RKO (cell line): ENCODE data around the gene CTCFL.
"Not testable (repeated sequence)": the region's sequence is repeated elsewhere in the genome, so short reads cannot be mapped to it uniquely, and the experiment has no call there.

Experiments
- DNase-seq: peaks from one replicate; pipeline ENCODE4 v3.0.0-alpha.2; 2016; ENCODE audit warnings: low spot score

The CTCFL gene

DNA sequence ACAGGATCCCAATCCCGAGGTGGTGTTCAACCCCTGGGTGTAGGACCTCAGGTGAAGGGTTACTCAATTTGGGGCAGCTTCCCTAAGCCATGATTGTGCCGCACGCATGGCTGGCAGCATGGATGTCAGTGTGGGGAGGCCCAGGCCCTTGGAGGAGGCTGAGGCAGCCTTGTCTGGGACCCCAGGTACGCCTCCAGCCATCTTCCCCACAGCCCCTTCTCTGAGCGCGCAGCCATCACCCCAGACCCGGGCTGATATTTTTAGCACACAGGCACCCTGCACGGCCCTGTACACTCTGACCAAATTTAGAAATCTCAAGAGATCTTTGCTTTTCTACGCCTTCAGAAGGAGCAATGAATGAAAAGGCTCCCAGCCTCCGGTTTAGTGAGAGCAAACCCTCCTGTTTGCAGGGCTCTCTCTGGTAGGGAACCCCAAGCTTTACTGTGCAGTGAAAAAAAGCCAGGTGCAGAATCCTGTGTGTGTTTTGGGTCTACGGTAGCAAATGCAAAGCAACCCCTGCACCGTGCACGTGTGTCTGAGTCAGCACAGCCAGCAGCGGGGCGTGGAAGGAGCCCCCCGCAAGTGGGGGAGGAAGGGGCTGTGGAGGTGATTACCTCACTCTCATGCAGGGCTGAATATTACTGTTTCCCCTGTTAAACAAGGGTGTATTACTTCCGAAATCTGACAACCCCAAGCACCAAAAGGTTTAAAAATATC is 44.3 kb downstream of the CTCFL start:
- DNase-seq: no peak

DNA sequence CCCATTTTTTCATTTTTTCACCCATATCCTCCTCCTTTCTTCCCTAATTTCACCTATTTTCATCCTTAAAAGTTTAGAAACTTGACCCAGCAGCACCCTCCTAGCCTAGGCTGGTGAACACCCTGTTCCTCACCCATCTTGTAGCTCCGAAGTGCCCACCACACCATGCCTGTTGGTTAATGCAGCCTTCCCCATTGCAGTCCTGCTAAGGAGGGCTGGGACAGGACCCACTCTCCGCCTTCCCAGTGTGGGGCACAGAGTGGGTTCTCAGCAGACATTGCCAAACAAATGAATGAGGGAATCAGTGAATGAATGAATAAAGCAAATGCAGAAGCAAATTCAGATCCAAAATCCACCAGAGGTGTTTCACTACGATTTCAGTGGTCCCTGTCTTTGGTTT is 45.7 kb downstream of the CTCFL start:
- no peak for DNase-seq

DNA sequence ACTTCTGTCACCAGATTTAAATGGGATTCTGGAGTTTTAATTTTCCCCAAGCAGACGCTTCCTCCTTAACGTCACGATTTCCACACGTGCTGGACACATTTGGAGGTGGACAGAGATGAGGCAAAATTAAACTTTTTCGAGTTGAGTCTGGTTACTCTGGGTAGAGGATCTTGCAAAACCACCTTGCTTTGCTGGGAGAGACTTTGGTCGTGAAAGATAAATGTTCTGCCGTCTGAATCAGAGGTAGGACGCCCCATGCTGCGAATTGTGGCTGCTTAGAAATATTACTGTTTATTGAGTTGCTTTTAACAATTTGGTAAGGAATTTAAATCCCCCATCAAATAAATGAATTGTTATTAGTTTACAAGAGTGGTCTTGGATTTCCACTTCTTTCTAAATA is 46.8 kb downstream of the CTCFL start:
- no peak for DNase-seq

DNA sequence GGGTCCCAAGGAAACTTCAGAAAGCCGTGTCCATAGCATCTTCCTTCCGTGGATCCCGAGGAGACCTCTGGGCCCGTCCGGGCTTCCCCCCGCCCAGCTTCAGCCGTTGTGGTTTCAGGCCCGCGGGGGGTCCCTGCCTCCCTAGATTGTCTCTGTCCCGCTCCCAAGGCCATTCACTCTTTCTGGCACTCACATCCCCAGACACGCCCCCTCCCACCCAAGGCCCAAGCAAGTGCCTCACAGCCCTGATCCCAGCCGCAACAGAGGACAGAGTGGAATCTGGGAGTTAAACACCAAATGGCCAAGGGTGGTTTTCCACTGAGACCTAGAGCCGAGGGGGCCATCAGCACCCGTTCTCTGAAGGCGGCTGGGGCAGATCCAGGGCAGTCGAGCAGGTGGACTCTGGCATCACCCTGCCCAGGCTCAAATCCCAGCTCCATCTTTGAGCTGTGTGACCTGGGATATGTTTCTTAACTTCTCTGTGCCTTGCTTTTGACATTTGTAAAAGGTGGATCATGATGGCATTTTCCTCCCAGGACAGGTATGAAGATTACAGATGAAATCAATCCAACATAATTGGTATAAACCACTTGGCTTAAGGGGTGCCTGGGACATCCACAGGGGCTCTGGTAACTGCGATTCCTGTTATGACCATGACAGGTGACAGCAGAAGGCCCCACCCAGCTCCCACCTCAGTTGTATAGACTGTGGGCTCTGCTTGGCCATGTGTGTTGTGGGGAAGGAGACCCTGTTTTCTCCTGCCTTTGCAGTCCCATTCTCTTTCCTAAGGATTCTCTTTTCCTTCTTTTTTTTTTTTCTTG is 48.1 kb downstream of the CTCFL start:
- DNase-seq: no peak

DNA sequence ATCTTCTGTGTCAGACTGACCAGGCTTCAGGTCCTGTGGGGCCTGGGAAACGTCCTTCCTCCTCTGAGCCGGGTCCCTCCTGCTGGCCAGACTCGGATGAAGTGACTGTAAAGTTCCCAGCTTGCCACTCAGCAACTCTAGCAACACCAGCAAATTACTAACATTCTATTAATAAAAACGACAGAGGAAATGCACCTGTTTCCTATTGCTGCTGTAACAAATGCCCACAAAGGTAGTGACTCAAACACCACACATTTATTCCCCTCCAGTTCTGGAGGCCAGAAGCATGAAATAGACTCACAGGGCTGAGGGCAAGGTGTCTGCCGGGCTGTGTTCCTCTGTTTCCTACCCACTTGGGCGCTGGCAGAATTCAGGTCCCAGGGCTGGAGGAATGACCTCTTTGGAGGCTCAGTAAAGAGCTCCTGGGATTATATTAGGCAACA is 48.8 kb downstream of the CTCFL start:
- no peak for DNase-seq

DNA sequence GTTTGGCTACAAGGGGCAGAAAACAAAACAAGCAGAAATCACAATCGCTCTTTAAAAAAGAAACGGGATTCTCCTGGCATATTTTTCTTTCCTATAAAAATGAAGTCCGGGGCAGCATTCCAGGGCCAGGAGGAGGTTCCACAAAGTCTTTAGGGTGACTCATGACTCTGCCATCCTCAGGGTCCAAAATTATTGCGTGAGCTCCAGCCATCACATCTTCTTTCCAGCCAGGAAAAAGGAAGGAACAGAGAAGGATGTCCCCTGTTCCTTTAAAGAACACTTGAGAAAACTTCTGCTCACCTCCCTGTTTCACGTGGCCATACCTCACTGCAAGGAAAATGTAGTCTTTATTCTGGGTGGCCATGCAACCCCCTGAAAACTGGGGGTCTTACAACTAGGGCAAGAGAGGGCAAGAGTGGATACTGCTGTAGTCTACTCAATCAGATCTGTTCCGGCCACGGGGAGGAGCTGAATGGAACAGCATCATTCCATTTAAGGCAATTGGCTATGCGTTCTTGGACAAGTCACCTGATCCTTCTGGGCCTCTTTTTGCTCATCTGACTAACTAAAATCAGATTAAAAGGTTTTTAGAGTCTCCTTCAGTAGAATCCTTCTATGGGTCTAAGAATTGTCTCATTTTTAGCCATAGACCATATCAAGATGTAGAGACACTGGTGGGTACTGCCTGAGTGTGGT is 49.4 kb downstream of the CTCFL start:
- no peak for DNase-seq

DNA sequence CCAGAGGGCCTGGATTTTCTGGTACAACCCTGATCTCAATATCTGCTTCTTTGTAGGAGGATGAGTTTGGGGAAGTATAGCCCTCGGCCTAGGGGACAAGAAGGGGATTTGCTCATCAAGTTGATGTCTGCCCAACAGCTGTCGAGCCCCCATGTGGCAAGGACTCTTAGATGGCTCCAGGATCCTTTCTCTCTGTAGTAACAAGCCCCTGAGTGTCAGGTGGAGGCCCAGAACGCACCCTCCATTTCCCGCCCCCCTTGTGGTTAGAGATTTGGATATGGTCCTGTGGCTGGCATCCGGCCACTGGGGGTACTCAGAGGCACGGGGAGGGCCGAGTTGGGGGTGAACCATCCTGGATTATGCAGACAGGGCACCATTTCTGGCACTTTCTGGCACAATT is 50.1 kb downstream of the CTCFL start:
- no peak for DNase-seq

DNA sequence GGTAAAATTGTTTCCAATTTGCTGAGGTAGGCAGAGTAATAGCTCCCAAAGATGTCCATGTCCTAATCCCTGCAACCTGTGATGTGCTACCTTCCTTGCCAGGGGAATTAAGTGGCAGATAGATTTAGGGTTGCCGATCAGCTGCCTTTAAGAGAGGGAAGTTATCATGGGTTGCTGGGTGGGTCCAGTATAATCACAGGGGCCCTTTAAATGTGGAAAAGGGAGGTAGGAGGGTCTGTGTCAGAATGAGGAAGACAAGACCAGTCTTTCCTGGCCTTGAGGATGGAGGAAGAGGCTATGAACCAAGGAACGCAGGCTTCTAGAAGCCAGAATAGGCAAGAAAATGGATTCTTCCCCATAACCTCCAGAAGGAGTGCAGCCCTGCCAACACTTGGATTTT is 50.7 kb downstream of the CTCFL start:
- DNase-seq: no peak

DNA sequence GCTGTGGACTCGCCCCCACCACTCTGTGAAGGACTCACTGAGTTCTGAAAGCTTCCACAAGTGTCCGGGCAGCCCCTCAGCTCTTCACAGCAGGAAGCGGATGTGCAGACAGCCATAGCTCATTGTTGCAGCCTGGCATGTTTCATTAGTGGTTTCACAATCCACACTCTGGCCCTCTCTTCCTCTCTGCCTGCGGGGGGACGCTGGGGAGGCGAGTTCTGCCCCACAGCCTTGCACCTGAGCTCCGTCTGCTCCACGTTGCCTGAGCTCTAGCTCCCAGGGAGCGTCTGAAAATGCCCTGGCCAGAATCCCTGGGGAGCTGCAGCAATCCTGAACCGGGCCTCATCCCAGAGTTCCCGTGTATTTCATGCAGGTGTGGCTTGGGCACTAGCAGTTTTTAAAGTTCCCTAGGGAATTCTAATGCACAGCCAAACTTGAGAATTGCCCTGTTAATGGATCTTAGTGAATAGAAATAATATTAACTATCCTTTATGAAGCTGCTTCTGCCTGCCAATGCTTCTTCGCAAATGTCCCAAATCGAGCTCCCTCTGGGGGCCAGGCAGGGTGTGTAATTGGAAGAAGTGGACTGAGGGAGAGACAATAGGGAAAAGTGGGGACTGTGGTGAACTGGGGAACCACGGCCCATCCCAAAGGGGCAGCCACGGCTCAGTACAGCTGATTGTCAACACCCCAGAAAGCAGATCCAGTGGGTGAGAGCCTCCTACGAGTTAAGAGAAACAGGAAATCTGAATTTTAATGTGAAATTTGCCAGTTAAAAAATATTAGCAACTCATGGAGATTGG is 51.5 kb downstream of the CTCFL start:
- no peak for DNase-seq

DNA sequence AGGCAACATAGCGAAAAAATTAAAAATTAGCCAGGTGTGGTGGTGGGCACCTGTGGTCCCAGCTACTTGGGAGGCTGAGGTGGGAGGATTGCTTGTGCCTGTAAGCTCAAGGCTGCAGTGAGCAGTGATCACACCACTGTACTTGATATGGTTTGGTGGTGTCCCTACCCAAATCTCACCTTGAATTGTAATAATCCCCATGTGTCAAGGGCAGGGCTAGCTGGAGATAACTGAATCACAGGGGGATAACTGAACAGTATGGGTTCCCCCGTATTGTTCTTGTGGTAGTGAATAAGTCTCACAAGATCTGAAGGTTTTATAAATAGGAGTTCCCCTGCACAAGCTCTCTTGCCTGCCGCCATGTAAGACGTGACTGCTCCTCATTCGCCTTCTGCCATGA is 52.5 kb downstream of the CTCFL start:
- not testable (repeated sequence) for DNase-seq

DNA sequence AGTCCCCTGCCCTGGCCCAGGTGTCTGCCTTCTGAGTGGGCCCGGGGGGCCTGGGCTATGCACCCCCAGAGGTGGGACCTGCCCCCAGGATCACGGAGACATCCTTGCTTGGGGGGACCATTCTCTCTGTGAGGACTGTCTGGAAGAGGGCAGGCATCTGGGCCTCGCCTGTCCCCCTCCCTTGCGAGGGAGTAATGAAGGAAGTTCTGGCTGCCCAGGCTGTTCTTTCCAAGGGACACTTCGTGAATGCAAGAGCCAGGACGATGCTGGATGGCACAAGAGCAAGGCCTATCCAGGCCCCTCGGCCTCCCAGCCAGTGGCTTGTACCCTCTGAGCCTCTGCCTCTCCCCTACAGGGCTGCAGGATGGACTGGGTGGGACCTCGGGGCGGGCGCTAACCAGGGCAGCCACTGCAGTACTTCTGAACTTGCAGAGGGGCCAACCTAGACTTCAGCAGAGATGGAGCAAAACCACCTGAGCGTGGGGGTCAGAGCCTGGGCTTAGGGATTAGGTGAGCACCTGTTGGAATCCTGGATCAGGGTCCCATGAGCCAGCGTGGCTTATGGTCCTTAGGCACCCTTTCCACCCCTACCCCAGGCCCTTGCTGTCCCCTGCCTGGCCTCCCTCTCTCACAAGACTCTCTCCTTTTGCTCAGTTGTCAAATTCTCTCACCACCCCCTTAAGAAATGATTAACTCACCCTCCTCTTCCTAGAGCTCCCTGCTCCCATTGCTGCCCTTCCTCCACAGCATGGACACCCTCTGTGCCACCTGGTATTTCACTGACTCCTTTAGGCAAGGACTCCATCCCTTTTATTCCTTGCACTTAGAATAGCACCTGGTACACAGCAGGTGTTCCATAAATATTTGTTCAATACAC is 53.2 kb downstream of the CTCFL start:
- DNase-seq: no peak

DNA sequence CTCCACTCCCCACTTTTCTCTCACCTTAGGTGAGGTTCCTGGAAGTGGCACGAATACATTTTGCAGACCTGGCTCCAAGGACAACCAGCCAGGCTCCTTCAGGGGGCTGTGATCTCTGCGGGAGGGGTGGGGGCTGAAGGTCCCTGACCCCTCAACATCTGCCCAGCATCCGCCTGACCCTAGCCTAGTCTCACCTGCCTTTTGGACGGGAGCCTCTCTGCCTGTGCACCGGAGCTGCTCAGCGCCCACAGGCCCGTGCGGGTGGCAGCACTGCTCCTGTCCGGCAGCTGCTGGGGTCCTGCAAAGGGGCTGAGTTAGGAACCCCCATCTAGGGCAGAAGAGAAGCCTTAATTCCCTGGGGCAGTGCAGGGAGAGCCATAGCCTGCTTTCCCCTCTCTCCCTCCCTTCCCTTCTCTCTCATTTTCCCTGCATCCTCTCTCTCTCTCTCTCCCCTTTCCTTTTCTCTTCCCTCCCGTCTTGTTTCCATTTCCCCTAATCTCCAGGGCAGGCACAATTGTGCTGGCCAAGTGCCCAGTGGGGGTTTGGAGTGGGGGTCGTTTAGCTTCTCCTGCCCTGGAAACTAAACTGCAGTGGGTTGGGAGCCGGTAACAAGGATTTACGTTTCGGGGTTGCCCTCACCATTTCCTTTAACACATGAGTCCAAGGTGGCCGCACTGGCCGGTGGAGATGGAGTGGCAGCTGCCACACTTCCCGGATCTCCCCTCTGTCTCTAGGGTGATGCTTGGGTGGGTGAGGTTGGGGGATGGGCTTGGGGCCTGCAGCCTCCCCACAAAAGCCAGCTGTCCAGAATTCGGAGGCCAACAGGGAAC is 54.1 kb downstream of the CTCFL start:
- no peak for DNase-seq

DNA sequence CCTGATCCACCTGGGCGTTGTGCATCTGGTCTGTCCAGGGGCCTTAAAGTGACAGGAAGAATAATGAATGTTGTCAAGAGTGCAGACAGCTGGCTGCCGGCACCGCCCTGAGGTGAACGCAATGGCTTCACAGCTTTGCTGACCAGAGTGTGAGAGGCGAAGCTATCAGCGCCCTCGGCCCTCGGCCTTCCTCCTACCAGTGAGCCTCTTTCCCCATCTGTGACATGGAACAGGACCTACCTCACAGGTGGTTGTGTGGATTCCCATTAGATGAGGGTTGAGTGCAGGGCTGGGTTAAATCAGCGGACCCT is 54.8 kb downstream of the CTCFL start:
- no peak for DNase-seq

DNA sequence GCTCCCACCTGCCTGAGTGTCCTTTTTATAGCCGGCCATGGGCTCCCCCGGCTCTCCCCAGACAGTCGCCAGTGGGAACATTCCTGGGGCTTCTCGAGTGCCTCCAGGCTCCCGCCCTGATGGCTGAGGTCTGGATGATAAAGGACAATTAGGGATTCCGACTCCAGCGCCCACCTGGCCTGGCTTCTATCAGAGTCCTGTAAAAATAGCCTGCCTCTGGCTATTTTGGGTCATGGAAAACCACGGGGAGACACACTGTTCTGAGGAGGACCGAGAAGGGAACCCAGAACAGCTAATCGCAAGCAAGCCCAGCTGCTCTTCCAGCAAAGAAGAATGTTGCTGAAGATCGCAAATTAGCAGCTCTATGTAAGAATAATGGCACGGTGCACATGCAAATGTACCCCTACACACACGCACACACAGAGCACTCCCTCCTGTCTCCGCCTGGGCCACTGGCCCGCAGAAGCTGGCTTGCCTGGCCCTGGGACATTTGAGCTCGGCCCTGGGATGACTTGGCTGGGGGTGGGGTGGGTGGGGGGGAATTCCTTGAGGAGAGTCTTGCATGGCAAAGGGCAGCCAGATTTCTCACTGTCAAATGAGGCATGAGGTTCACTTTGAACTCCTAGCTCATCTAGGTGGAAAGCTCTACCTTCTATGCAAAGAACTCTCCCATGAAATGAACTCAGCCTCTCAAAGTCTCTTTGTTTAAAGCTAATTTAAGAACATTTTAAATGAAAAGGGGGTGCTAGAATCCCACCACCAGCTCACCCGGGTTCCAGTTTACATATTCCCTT is 55.3 kb downstream of the CTCFL start:
- no peak for DNase-seq

DNA sequence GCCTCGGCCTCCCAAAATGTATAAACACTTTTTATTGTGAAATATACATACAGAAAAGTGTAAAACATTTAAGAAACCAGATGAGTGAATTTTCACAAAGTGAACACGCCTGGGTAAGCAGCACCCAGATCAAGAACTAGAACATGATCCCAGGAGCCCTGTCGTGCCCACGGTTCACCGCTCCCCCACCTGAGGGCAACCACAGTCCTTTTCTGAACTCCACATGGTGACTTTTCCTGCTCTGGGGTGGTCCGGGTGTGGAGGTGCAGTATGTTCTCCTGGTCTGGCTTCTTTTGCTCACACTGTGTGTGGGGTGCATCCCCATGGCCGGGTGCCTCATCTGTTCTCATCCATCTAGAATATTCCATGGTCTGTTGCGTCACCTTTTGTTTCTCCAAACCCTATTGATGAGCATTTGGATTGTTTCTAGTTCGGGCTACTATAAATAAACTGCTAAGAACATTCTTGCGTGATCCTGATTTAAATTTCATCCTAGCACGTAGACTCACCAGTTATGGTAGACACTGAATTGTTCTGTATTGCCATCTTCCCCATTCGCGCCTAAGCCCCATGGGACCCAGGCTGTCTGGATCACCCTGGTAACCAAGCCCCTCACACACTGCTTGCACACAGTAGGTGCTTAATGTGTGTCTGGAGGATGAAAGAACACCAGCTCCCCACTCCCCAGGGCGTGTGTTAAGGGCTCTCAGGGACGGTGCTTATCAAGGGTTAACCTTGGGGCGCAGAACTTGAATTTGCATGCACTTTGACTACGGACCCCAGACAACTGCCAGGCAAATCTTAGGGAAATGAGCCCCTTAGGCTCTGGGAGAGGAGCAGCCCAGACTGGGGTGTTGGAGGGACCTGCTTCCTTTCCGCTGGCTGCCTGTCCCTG is 56.2 kb downstream of the CTCFL start:
- DNase-seq: no peak

DNA sequence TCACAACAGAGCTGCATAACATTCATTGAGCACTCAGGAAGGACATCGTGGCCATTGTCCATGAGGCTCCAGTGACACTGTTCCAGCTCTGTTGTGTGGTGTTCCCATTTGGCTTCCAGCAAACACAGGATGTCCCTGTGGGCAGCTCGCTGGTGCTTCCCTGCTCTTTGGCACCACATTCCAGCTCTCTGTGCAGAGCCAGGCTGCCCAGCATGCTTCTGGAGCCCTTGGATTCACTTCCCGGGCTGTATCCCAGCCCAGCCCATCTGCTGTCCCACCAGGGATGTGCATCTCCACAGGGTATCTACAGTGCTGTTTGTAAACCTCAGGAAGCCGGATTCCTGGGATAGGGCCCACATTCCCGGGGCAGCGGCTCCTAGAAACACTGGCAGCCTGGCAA is 57.2 kb downstream of the CTCFL start:
- DNase-seq: no peak

DNA sequence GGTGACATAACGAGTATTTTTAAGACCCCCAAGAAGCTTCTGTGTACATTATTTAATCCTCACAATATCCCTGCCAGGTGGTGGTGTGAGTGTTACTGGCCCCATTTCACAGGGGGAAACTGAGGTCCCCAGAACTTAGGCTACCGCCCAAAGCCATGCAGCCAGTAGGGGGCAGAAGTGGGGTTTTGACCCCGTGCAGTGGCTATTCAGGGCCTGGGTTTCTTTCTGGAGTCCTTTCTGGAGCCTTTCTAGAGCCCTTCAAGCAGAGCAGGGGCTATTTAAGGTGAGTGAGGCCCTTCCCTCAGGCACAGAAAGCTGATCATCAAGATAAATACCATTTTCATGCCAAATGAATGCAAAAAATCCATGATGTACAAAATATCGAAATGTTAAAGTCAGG is 59.0 kb downstream of the CTCFL start:
- DNase-seq: no peak

DNA sequence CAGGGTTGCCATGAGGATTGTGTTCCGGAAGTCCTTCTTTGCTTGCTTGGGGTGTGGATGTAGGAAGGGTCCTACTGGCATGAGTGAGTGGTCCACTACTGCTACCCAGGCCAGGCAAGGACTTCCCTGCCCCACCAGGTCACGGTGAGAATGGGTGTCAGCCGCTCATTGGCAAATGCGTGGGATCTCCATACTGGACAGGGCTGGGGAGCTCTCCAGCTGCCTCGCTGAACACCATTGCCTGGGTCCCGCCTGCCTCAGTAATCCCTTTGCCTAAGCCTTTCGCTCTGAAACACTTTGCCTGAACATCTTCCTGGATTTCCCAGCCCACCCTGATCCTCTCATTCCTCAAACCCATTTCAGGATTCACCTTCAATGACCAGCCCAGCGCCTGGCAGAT is 59.5 kb downstream of the CTCFL start:
- no peak for DNase-seq
